Endodermal cell (in vitro differentiated cells): Measurements from ENCODE around the gene GRIN2A. TPM values are rescaled to one million over a fixed set of nuclear protein-coding genes. Genes with fewer than 3 reads are reported as not detected.
A peak's percentile ranks its signal among the peaks of the same experiment; 100 is the strongest.

Experiments
- DNase-seq: peaks from one replicate; pipeline ENCODE4 v3.0.0-alpha.2; 2017
- H3K27ac ChIP-seq: 2 replicates; pipeline ENCODE4 v1.5.1; 2013; ENCODE audit warnings: mild to moderate bottlenecking, low read depth, low read length, moderate library complexity
- H3K27me3 ChIP-seq: 2 replicates; pipeline ENCODE4 v1.6.1; 2013; ENCODE audit warnings: mild to moderate bottlenecking, low read length, moderate library complexity; ENCODE audit not compliant: insufficient read depth, control insufficient read depth, poor library complexity, severe bottlenecking
- H3K36me3 ChIP-seq: 2 replicates; pipeline ENCODE4 v1.7.0; 2013; ENCODE audit warnings: mild to moderate bottlenecking, low read length, moderate library complexity; ENCODE audit not compliant: control insufficient read depth, insufficient read depth
- H3K4me1 ChIP-seq: one replicate; pipeline ENCODE4 v1.7.0; 2013; ENCODE audit warnings: low read length; ENCODE audit not compliant: control insufficient read depth, insufficient read depth
- H3K4me3 ChIP-seq: 2 replicates; pipeline ENCODE4 v1.5.1; 2013; ENCODE audit warnings: mild to moderate bottlenecking, low read length, moderate library complexity
- H3K9ac ChIP-seq: 2 replicates; pipeline ENCODE4 v1.6.1; 2013; ENCODE audit warnings: mild to moderate bottlenecking, low read length, moderate library complexity; ENCODE audit not compliant: poor library complexity, severe bottlenecking; ENCODE audit errors: extremely low read depth
- H3K9me3 ChIP-seq: 2 replicates; pipeline ENCODE4 v1.6.1; 2013; ENCODE audit warnings: mild to moderate bottlenecking, low read length, moderate library complexity; ENCODE audit not compliant: control insufficient read depth
- H3K27ac Mint-ChIP-seq: 2 replicates; pipeline ENCODE4 v1.8.0; 2020; ENCODE audit warnings: mixed read lengths
- H3K27me3 Mint-ChIP-seq: 2 replicates; pipeline ENCODE4 v1.8.0; 2021; ENCODE audit warnings: mild to moderate bottlenecking, mixed read lengths; ENCODE audit not compliant: insufficient read depth
- H3K36me3 Mint-ChIP-seq: 2 replicates; pipeline ENCODE4 v1.8.0; 2020; ENCODE audit warnings: low read depth, mixed read lengths
- H3K4me1 Mint-ChIP-seq: 2 replicates; pipeline ENCODE4 v1.8.0; 2020; ENCODE audit warnings: mixed read lengths
- H3K4me3 Mint-ChIP-seq: 2 replicates; pipeline ENCODE4 v1.8.0; 2020; ENCODE audit warnings: mild to moderate bottlenecking, moderate library complexity, mixed read lengths
- H3K9me3 Mint-ChIP-seq: 2 replicates; pipeline ENCODE4 v1.8.0; 2020; ENCODE audit warnings: mild to moderate bottlenecking, mixed read lengths
- WGBS, 2 experiments: methylation state at CpG; one replicate each; pipeline versions ENCODE4 v1.1.5 to v1.1.7; 2013; ENCODE audit warnings: missing lambda C conversion rate in 2 of 2, mixed read lengths in 1 of 2; ENCODE audit not compliant: insufficient coverage in 1 of 2, insufficient read length in 1 of 2; 5-methylcytosine and 5-hydroxymethylcytosine counted together
- total RNA-seq, 2 donors: library from RNA; stranded (reverse); fragmentation: NEBNext Ultra II Directional in 1 of 2; extraction: Animal tissue kit (Norgen Biotek cat#: 25700) in 1 of 2; gene quantifications; 2 replicates in 1 of 2; 3 replicates in 1 of 2; pipeline ENCODE4 v1.2.1, GENCODE V29; 2021
- TF ChIP-seq, protein P1 (sequence below): fragments of 200-600 bp; sonication (generic); conservative IDR thresholded peaks from 2 replicates; pipeline ENCODE4 v1.5.0; 2021; ENCODE audit warnings: antibody characterized with exemption, mild to moderate bottlenecking

The GRIN2A gene
- total RNA-seq, 2 donors from 2014 or later = 1.2 TPM

- Mint-ChIP-seq H3K27ac (no peak overlapping the region), H3K9me3 (peaks cover 1% of the 10 kb centered on the region), H3K36me3 (no peaks in the 10 kb centered on the region), H3K27me3 (no peaks in the 10 kb centered on the region), H3K4me1 (peaks cover 2% of the 10 kb centered on the region), H3K4me3 (no peak overlapping the region)
- no peak overlapping the region for H3K4me3 ChIP-seq
- no peaks in the 10 kb centered on the region for H3K9me3 ChIP-seq
- H3K9ac ChIP-seq = no peak overlapping the region
- TF ChIP-seq, protein P1, sequence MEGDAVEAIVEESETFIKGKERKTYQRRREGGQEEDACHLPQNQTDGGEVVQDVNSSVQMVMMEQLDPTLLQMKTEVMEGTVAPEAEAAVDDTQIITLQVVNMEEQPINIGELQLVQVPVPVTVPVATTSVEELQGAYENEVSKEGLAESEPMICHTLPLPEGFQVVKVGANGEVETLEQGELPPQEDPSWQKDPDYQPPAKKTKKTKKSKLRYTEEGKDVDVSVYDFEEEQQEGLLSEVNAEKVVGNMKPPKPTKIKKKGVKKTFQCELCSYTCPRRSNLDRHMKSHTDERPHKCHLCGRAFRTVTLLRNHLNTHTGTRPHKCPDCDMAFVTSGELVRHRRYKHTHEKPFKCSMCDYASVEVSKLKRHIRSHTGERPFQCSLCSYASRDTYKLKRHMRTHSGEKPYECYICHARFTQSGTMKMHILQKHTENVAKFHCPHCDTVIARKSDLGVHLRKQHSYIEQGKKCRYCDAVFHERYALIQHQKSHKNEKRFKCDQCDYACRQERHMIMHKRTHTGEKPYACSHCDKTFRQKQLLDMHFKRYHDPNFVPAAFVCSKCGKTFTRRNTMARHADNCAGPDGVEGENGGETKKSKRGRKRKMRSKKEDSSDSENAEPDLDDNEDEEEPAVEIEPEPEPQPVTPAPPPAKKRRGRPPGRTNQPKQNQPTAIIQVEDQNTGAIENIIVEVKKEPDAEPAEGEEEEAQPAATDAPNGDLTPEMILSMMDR = no peak
- H3K27me3 ChIP-seq = no peaks in the 10 kb centered on the region
- no peak for DNase-seq
- 91 to 100% methylated on average over 1 to 4 of the region's 4 CpGs for WGBS, 2 experiments
- H3K4me1 ChIP-seq = no peaks in the 10 kb centered on the region
- H3K36me3 ChIP-seq = no peaks in the 10 kb centered on the region
- H3K27ac ChIP-seq = no peak overlapping the region
These were observed 401.4 kb downstream of the GRIN2A start for GRCh38 chr16:9780831-9781230.

- Histone ChIP-seq H3K36me3 (no peaks in the 10 kb centered on the region), H3K27ac (no peak overlapping the region), H3K27me3 (no peaks in the 10 kb centered on the region), H3K9me3 (no peaks in the 10 kb centered on the region), H3K9ac (no peak overlapping the region), H3K4me1 (no peaks in the 10 kb centered on the region), H3K4me3 (no peak overlapping the region)
- Mint-ChIP-seq H3K4me1 (peaks cover 2% of the 10 kb centered on the region), H3K36me3 (no peaks in the 10 kb centered on the region), H3K27me3 (no peaks in the 10 kb centered on the region), H3K27ac (no peak overlapping the region), H3K9me3 (peaks cover 1% of the 10 kb centered on the region), H3K4me3 (no peak overlapping the region)
- DNase-seq = peak; percentile 58
- TF ChIP-seq, protein P1 = peak; percentile 56
- 81 to 83% methylated on average over 5 of the region's 5 CpGs for WGBS, 2 experiments
These were observed 403.4 kb downstream of the GRIN2A start for GRCh38 chr16:9778849-9779248.

- Histone ChIP-seq H3K4me3 (no peak overlapping the region), H3K9me3 (no peaks in the 10 kb centered on the region), H3K36me3 (no peaks in the 10 kb centered on the region), H3K27ac (no peak overlapping the region), H3K9ac (no peak overlapping the region), H3K27me3 (no peaks in the 10 kb centered on the region), H3K4me1 (no peaks in the 10 kb centered on the region)
- H3K4me3 Mint-ChIP-seq = no peak overlapping the region
- no peak for DNase-seq
- H3K4me1 Mint-ChIP-seq = peaks cover 2% of the 10 kb centered on the region
- TF ChIP-seq, protein P1 = no peak
- H3K27ac Mint-ChIP-seq = no peak overlapping the region
- no peaks in the 10 kb centered on the region for H3K9me3 Mint-ChIP-seq
- WGBS, 2 experiments = 92 to 100% methylated on average over 1 to 5 of the region's 5 CpGs
- no peaks in the 10 kb centered on the region for H3K36me3 Mint-ChIP-seq
- no peaks in the 10 kb centered on the region for H3K27me3 Mint-ChIP-seq
These were observed 406.2 kb downstream of the GRIN2A start for GRCh38 chr16:9775998-9776397.
